Upper lobe of left lung (tissue), 4 donors: ENCODE measurements around the gene RCL1.

Experiments
- CTCF ChIP-seq, 6 experiments: fragments of 450-650 bp in 4 of 6; fragments of 200-600 bp in 2 of 6; sonication (generic) in 2 of 6; IDR thresholded peaks; one replicate each; pipeline ENCODE4 v1.5.1; 2016 to 2019; ENCODE audit warnings: antibody characterized with exemption in 6 of 6
- EP300 ChIP-seq, 4 donors: sonication (generic); formaldehyde crosslinking; IDR thresholded peaks; one replicate each; pipeline ENCODE4 v1.5.1; 2017; ENCODE audit warnings: antibody characterized with exemption in 4 of 4, control low read depth in 2 of 4
- POLR2A ChIP-seq, 4 donors: fragments of 450-650 bp; IDR thresholded peaks; one replicate each; pipeline ENCODE4 v1.5.1; 2016 to 2017; ENCODE audit warnings: antibody characterized with exemption in 4 of 4, mild to moderate bottlenecking in 2 of 4
- POLR2AphosphoS5 ChIP-seq, 2 donors: sonication (generic); formaldehyde crosslinking; IDR thresholded peaks; one replicate each; pipeline ENCODE4 v1.5.1; 2017; ENCODE audit warnings: antibody characterized with exemption in 2 of 2

- TF ChIP-seq POLR2AphosphoS5 (IDR thresholded peaks at IDR 0.05) (no peak), CTCF (IDR thresholded peaks at IDR 0.05) (no peak), POLR2A (IDR thresholded peaks at IDR 0.05) (no peak), EP300 (IDR thresholded peaks at IDR 0.05) (no peak)
Observed at GRCh38 chr9:4875559-4875958, 82.8 kb downstream of the RCL1 start.
